Measurements from ENCODE around the gene COLEC11. TPM values are rescaled to one million over a fixed set of nuclear protein-coding genes. Genes with fewer than 3 reads are reported as not detected.
"Not testable (repeated sequence)": the region's sequence is repeated elsewhere in the genome, so short reads cannot be mapped to it uniquely, and the experiment has no call there.

COLEC11 gene
- total RNA-seq, 1 experiment from 2014 or later = 2.1 TPM

GRCh38 chr2:3598912-3599854 lies 4.3 kb downstream of the COLEC11 start:
- Histone ChIP-seq H3K27me3 (no peaks in the 10 kb centered on the region), H3K36me3 (no peaks in the 10 kb centered on the region), H3K4me3 (no peak overlapping the region), H3K9me3 (no peaks in the 10 kb centered on the region)
- DNase-seq = no peak

- no peak for DNase-seq
- Histone ChIP-seq H3K36me3 (no peaks in the 10 kb centered on the region), H3K9me3 (no peaks in the 10 kb centered on the region), H3K4me3 (no peak overlapping the region), H3K27me3 (no peaks in the 10 kb centered on the region)
Measured at GRCh38 chr2:3600256-3600855, 5.4 kb downstream of the COLEC11 start.

- H3K36me3 ChIP-seq = peaks cover 3% of the 10 kb centered on the region; the same call in 1 of the 2 replicates
Measured at GRCh38 chr2:3601561-3602271, 6.8 kb downstream of the COLEC11 start.

GRCh38 chr2:3602553-3603339 lies 7.8 kb downstream of the COLEC11 start:
- H3K27me3 ChIP-seq = no peaks in the 10 kb centered on the region
- no peak for DNase-seq
- peaks cover 3% of the 10 kb centered on the region; the same call in 1 of the 2 replicates for H3K36me3 ChIP-seq
- H3K4me3 ChIP-seq = no peak overlapping the region
- no peaks in the 10 kb centered on the region for H3K9me3 ChIP-seq

More at GRCh38 chr2:3601561-3602271, 6.8 kb downstream of the COLEC11 start:
- Histone ChIP-seq H3K4me3 (no peak overlapping the region), H3K9me3 (no peaks in the 10 kb centered on the region), H3K27me3 (no peaks in the 10 kb centered on the region)
- no peak for DNase-seq

GRCh38 chr2:3603536-3604206 lies 8.8 kb downstream of the COLEC11 start:
- Histone ChIP-seq H3K36me3 (peaks cover 3% of the 10 kb centered on the region; the same call in 1 of the 2 replicates), H3K27me3 (no peaks in the 10 kb centered on the region), H3K9me3 (no peaks in the 10 kb centered on the region), H3K4me3 (no peak overlapping the region)
- DNase-seq = no peak

GRCh38 chr2:3604207-3604877 lies 9.4 kb downstream of the COLEC11 start:
- DNase-seq = no peak
- no peak overlapping the region for H3K4me3 ChIP-seq
- no peaks in the 10 kb centered on the region for H3K27me3 ChIP-seq
- H3K36me3 ChIP-seq = peaks cover 3% of the 10 kb centered on the region; the same call in 1 of the 2 replicates
- no peaks in the 10 kb centered on the region for H3K9me3 ChIP-seq

- DNase-seq = peak; percentile 72
- H3K9me3 ChIP-seq = no peaks in the 10 kb centered on the region
- H3K4me3 ChIP-seq = peak overlapping the region; percentile 41
- peaks cover 3% of the 10 kb centered on the region; the same call in 1 of the 2 replicates for H3K36me3 ChIP-seq
- no peaks in the 10 kb centered on the region for H3K27me3 ChIP-seq
Measured at GRCh38 chr2:3604991-3605961, 10.4 kb downstream of the COLEC11 start.

- peaks cover 3% of the 10 kb centered on the region; the same call in 1 of the 2 replicates for H3K36me3 ChIP-seq
- no peaks in the 10 kb centered on the region for H3K27me3 ChIP-seq
- no peaks in the 10 kb centered on the region for H3K9me3 ChIP-seq
- DNase-seq = no peak
- H3K4me3 ChIP-seq = peak overlapping the region; percentile 41
Measured at GRCh38 chr2:3606028-3606369, 11.1 kb downstream of the COLEC11 start.

GRCh38 chr2:3606370-3607201 lies 11.7 kb downstream of the COLEC11 start:
- Histone ChIP-seq H3K36me3 (peaks cover 3% of the 10 kb centered on the region; the same call in 1 of the 2 replicates), H3K27me3 (no peaks in the 10 kb centered on the region), H3K4me3 (no peak overlapping the region), H3K9me3 (no peaks in the 10 kb centered on the region)
- DNase-seq = no peak

GRCh38 chr2:3608373-3609278 lies 13.7 kb downstream of the COLEC11 start:
- H3K9me3 ChIP-seq = no peaks in the 10 kb centered on the region
- DNase-seq = no peak
- H3K27me3 ChIP-seq = no peaks in the 10 kb centered on the region
- H3K36me3 ChIP-seq = peaks cover 3% of the 10 kb centered on the region; the same call in 1 of the 2 replicates
- no peak overlapping the region for H3K4me3 ChIP-seq

- not testable (repeated sequence) for H3K36me3 ChIP-seq, DNase-seq, H3K4me3 ChIP-seq, H3K9me3 ChIP-seq, H3K27me3 ChIP-seq
Measured at GRCh38 chr2:3609279-3609673, 14.4 kb downstream of the COLEC11 start.

- H3K4me3 ChIP-seq = no peak overlapping the region
- no peak for DNase-seq
- H3K36me3 ChIP-seq = peaks cover 3% of the 10 kb centered on the region; the same call in 1 of the 2 replicates
- H3K27me3 ChIP-seq = no peaks in the 10 kb centered on the region
- peaks cover 5% of the 10 kb centered on the region; the same call in 1 of the 2 replicates for H3K9me3 ChIP-seq
Measured at GRCh38 chr2:3610415-3610814, 15.5 kb downstream of the COLEC11 start.

All from MG63 (cell line).